GM18508 (cell line): ENCODE data around the gene UBE2D2.

Experiments
- ATAC-seq: cut with Tn5 transposase; IDR thresholded peaks from one replicate; pipeline ENCODE4 v1.9.1; 2021; ENCODE audit warnings: moderate number of reproducible peaks; ENCODE audit not compliant: insufficient read depth, unreplicated experiment

UBE2D2 gene

DNA sequence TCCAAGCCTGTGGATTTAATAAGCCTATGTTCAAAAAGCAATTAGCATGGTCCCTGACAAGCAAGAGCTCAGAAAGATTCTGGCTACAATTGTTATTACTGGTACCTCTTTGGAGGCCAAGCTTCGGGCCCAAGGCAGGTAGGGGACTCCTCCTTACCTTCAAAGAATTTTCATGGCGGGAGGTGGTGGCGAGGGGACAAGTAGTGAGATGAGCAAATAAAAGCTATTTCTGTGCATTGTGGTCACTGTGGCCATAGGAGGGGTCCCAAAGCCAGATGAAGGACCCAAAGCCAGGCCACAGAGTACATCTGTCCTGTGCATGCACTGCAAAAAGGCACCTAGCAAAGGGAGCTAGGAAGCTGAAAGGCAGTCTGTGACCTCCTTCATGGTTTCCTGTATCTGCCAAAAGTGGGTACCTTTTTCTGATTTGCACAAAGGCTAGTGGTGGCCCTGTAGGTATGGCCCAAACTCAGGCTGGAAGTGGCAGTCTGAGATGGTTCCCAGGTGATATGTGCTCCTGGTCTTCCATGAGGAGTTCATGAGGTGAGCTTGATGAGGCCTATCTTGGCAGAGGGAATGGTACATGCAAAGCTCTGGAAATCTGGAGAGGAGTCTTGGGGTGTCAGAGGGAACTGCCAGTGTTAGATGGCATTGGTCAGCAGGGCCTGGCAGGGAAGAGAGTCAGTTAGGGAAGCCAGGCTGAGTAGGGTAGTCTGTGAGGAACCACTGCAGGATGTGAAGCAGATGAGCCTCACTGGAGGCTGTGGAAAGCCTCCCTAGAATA, 83.7 kb downstream of the UBE2D2 start:
- no peak for ATAC-seq

DNA sequence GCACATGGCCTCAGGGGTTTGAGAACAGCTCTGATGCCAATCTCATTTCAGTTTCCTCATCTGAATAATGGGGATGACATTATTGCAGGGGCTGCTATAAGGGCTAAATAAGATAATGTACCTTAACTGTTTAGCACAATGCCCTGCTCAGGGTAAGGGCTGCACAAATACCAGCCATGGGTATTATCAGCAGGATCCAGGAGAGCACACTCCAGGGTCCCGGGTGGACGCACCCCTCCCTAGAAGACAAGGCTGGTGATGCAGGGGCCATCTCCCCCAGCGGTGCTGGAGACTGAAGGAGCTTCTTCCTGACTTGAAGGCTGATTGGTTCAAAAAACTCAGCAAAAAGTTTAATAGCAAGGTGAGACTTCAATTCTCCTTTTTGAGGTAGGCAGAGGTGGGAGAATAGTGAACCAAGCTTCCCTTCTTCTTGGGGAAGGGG, 84.3 kb downstream of the UBE2D2 start:
- no peak for ATAC-seq

DNA sequence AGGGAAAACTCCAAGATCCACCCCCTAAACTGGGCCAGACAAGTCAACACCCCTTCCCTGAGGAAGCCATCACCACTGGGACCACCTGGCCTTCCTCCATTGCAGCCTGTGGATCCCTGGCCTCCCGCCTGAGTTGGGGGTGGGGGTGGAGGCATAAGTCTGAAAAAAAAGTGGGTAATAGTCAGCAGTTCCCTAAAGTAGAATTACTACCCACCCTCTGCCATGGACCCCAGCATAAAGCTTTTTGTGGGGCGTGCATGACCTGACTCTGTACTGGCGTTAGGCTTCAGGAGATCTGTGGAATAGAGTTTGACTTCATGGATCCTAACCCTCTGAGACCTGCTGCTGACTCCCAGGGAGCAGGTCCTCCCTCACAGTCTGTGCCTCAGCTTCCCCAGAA, 85.0 kb downstream of the UBE2D2 start:
- ATAC-seq = no peak

DNA sequence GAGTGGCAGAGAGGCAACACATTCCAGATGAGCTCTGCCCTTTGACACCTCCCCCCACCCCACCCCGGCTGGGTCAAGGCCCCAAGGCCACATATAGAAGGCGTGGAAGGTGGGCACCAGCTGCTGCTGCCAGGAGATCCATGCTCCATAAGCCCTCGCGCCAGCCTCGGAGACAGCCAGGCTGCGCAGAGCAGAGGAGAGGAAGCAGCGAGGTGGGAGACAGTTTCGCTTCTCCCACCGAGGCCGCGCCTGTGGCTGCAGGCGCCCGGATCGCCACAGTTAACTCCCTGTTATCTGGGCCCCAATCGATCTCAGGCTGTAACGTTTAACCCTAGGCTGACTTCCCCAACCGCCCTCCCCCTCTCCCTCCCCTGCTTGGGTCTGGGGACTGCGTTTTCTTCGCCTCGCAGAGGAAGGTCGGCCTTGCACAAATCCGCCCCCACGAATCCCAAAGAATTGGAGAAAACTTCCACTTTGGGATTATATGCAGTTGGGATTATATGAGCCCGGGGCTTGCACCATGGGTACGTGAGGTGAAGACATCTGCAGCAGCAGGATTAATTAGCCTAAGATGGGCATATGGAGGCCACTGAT, 85.9 kb downstream of the UBE2D2 start:
- ATAC-seq = no peak

DNA sequence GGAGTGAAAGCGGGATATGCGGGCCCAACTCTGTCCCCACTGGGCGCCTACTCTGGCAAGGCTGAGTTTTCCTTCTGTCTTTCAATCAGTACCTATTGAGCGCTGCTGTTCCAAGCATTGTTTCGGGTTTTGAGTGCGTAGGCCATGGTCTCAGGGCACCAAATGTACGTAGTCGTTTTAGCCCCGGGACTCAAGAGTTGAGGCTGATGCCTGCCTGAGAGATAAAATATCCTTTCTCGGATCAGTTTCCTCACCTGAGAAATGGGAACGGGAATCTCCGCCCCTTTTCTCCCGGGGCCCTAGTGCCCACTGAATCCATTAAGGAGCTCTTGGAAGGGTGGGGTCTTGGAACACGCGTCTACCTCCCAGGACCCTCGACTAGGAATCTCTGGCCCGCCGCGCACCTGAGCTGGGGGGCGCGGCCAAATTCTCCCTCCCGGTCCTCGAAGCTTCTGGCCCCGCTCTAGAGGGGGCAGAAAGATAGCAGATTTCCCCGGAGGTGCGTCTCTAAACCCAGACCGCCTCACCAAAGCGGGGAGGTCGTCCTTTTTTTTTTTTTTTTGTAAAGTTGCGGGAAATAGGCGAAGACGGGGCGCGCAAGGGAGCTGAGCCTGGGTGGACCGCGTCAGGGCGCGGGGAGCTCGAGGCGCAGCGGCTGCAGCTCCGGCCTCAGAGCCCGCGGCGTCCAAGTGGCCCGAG, 86.5 kb downstream of the UBE2D2 start:
- no peak for ATAC-seq

DNA sequence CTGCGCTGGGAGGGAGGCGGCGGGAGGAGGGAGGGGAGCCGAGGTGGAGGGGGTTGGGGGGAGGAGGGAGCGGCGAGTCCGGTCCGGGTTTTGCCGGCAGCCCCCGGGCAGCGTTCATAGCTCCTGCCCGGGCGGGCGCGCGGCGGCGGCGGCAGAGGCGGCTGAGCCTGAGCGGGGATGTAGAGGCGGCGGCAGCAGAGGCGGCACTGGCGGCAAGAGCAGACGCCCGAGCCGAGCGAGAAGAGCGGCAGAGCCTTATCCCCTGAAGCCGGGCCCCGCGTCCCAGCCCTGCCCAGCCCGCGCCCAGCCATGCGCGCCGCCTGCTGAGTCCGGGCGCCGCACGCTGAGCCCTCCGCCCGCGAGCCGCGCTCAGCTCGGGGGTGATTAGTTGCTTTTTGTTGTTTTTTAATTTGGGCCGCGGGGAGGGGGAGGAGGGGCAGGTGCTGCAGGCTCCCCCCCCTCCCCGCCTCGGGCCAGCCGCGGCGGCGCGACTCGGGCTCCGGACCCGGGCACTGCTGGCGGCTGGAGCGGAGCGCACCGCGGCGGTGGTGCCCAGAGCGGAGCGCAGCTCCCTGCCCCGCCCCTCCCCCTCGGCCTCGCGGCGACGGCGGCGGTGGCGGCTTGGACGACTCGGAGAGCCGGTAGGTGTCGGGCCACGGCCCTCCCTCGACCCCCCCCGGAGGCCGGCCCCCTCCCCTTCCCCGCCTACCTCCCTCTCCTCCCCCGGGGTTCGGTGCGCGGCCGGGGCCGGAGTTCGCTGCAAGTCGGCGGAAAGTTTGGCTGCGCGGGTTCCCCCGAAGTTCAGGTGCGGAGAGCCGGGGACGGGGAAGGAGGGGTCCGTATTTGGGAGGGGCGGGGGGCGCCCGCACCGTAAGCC, 87.3 kb downstream of the UBE2D2 start, which contains the start of gene CXXC5:
CXXC5 (plus strand) TSS at position 145 of the 877 bp plus-strand sequence. CDS start 32,175 bp downstream, outside the sequence.
- no peak for ATAC-seq

DNA sequence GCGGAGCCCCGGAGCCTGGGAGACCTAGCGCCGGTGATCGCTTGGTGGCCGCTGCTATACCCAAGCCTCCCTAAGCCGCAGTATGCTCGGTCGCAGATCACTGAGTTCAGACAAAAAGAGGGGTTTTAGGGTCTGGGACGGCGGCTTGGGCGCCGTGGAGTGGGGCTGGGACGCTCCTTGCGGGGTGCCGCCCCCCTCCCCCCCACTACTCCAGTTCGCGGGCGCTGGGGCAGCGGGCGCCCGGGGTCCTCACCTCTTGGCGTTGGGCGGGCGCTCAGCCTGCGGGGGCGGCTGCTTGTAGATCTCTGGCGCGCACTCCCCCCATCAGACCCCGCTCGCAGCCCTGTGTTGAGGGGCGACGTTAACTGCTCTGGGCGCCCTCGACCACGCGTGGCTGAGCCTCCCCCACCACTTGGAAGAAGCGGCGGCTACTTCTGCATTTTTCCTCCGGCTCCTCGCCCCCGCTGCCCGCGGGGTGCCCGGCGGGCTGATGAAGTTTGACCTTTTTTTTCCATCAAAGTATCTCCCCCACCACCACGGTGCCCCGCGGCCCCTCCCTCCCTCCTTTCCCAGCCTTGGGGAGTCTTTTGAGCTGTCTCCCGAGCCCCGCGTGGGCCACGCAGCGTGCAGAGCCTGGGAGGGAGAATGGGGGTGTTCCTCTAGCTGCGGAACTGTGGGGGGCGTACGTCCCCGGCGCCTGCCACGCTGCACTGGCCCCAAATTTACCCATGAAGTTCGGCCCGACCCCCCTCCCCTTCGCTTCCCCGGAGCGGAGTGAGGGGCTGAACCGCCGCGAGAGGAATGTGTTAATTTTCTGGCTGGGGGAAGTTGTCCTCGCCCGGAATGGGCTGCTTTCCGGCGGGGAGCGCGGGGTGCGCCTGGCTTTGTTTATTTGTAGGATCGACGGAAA, 88.2 kb downstream of the UBE2D2 start:
- ATAC-seq = no peak

DNA sequence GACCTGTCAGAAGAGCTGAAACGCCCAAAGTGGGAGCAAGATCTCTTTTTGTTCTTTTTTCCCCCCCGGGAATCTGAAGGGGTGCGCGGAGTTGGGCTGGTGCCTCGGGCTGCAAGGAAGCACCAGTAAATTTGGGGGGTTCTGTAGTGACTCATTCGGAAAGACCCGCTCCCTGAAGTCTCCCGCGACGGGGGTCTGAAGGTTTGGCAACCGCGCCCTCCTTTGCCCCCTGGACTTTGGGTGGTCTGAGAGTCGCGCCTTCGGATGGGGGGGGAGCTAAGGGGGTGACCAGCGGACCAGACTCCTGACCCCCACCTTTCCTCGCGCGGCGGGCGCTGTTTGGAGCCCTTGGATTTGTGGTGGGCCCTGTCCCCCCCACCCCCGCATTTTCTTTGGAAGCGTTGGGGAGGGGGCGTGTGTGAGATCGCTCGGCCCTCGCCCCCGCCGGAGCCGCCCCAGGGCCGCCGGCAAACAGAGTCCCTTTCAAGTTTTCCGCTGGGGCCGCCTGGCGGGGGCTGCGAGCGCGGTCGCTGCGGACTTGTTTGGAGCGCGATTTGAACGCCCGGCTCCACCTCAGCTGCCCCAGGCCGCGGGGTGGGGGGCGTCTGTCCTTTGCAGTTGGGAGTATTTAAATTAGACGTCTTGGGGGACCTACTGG, 89.0 kb downstream of the UBE2D2 start:
- ATAC-seq = no peak

DNA sequence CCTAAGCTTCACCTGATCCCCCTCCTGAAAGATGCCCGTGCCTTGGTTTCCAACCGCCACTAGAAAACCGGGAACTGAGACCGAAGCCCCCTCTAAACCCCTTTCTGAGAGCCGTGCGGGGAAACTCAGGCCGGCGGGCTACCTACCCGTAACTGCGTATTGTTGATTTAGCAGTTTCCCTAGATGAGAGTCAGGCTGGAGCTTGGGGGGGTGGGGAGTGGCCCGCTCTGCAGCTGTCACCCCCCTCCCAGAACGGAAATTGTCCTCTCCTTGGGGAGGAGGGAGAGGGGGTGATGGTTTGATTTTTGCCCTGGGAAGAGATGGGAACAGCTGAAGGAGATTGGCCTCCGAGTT, 89.5 kb downstream of the UBE2D2 start:
- ATAC-seq = no peak

DNA sequence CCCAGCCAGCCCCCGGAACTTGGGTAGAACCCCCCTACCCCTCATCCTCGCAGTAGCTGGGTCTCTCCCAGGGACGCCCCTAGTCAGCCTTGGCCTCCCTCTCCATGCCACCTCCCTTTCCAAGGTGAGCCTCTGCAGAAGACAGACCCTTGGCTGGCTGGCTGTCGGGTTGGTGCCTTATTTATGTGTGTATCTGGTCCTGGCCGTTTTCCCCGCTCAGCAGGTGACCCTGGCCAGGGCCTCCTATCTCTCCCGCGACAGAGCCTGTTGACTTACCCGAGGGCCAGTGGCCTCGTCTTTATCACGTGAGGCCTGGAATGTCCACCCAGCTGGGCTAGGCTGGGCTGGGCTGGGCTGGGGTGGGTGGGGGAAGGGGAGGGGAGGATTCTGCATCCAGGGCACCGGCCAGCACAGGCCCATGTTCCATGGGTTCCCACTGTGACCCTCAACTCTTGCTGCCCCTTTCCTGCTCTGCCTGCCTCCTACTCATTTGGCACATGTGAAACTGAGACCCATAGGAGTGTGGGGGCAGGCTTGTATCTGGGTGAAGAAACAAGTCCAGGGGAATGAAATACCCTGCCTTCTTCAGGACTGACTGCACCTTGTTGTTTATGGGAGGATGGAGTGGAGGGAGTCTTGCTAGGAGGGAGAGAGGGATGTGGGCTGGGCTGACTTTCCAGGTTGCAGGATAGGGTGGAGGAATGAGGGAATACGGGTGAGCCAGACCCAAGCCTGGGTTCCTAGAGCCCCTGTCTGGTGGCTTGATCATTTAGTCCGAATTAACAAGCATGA, 90.1 kb downstream of the UBE2D2 start:
- ATAC-seq = no peak

DNA sequence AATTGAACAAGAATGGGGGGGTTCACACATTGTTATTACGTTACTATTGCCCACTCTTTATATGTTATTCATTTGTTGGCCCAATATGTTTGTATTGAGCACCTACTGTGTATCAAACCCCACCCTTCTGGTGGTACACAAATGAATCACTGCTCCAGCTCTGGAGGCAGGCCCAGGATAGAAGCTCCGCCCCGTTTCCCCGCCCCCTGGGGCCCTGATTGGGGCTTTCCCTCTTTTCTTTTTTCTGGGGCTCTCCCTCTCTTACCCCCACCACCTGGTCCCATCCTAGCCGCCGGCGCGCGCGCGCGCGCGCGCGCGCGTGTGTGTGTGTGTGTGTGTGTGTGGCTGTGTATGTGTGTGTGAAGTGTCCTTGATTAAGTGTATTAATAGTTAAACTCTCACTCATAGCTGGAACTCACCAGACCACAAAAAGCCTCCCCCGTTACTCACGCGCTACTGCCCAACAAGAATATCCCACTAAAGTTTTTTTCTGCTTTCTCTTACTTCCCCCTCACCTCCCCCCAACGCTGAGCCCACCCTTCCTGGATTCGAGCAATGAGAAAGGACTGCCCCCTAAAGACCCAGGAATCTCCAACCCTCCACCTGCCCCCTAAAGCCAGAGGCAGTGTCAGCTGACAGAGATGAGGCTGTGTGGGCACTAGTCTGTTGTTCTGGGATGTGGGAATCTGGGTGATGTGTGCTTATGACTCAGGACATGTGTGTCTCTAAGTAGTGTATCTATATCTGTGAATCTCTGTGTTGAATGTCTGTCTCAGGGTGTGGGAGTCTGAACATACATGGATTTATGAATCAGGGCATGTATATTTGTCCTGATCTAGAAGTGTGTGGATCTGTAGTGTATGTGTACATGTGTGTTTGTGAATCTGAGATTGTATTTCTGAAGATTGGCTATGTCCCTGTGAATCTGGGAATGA, 91.0 kb downstream of the UBE2D2 start:
- ATAC-seq = peak; percentile 29

DNA sequence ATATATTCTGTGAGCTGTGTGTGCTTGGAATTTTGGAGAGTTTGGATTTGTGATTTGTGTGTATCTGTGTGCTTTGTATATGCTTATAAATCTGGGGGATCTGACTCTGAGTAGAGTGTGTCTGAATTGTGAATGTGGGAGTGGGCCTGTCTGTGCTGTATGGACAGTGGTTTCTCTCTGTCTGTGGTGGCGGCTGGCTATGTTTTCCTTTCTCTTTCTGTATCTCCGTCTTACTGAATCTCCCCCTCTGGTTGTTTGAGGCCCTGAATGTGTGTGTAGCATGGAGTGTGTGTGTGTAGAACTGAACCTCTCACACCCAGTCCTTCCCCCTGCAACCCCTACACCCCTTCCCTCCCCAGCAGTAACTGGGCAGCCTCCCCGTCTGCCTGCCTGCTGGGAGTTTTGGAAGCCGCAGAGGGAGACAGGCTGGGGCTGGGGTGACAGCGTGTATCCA, 91.7 kb downstream of the UBE2D2 start:
- ATAC-seq = peak; percentile 33

DNA sequence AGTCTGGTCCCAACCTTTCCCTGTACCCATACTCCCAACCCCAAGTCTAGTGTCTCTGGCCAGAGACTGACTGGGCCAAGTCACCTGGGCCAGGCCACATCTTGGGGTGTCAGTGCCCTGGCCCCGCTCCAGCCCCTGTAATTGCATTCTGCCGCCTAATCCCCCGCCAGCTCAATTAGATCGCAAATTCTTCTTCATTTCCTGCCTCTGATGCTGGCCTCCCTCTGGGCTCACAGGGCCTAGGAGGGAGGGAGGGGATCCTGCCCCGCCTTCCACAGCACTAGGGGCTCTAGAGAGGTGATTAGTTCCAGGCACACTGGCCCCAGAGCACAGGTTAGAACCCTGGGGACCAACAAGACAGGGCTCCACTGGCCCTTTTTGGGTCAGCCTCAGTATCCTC, 92.5 kb downstream of the UBE2D2 start:
- ATAC-seq = no peak

DNA sequence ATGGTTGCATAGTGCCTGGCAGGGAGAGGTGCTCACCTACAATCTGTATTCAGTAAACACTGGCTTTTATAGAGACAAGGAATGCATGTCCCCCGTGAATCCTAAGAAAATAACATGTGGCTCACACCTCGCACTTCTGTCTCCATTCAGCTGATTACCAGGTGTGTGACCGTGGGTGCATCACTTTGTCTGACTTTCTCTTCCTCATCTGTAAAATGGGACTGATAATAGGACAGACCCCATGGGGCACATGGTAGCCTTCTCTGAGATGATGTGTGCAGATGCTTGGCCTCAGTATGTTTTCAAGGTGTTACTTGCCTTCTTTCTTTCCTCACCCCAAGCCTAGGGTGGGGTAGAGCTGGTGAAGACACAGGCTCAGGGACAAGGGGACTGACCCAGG, 93.3 kb downstream of the UBE2D2 start:
- ATAC-seq = no peak

DNA sequence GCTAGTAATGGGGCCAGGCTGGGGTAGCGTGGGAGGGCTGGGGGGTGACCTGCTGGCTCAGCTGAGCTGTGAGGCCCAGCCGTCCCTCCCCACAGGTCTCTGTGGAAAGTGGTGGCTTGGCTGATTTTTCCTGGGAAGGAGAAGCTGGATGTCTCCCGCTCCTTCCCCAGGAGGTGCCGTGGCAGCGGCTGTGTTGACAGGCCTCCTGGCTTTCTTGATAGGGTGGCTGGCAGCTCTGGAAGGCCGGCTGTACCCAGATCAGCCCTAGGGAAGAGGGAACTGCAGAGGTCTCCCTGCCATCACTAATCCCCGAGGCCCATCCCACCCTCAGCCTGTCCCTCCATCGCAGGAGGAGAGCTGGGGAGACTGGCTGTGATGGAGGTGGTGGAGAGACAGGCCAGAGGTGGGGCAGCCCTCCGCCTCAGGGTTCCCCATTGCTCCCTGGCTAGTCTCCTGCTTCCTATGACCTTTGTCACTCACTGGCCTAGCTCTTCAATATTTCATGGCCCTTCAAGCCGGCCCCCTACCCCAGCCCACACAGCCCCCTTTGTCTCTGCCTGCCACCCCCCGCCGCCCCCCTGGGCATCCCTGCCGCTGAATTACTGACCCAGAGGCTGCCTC, 93.8 kb downstream of the UBE2D2 start:
- ATAC-seq = no peak

DNA sequence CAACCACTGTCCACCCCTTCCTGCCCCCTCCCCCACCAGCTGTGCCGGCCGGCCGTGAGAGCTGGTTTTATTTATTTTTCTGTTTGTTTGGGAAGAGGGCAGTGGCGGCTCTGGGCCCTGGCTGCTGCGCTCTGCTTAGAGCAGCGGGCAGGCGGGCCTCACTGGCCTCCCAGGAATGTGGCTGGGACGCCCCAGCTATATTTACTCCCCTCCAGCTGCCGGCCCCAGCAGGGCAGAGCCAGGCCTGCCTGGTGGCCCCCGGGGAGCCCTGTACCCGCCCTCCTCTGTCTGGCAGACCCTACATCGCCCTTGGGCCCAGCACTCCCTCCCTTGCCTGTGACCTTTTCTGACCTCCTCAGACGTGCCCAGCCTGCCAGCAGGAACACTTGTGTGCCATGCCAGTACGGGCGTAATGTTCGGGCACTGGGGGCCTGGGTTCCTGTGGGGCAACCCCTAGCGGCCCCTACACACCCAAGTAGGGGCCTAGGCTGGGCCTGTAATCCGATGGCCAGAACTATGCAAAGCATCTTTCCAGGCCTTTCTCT, 94.7 kb downstream of the UBE2D2 start:
- no peak for ATAC-seq
